ENCODE results near the gene FAM13A.
"Not testable (repeated sequence)": the region's sequence is repeated elsewhere in the genome, so short reads cannot be mapped to it uniquely, and the experiment has no call there.

FAM13A gene

DNA sequence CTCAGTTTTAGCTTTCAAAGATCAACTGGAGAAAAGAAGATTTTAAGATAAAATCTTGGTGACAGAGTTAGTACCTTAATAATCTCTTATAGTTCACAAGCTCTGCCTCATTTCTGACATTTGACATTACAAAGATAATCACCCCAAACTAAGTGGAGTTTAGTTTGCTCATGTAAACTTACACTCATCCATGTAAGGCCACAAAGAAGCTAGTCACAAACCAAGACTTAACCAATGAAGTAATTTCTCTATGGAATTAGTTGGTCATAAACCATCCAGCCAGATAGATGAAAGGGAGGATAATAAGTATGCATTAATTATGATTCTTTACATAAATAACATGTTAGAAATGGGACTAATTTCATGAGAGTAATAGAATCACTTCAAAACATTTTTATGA is 159.2 kb downstream of the FAM13A start:
- Histone ChIP-seq H3K27me3 (ENCODE audit: control insufficient read depth in 5 of 5, insufficient read depth in 4 of 5, low read length in 5 of 5) (no peaks in the 10 kb centered on the region), H3K9me3 (ENCODE audit: control insufficient read depth in 5 of 5, low read length in 5 of 5) (peaks cover 0 to 11% (median 2%) of the 10 kb centered on the region in 5 donors), H3K9ac (ENCODE audit: low read length in 5 of 5) (no peak overlapping the region), H3K4me3 (ENCODE audit: low read depth in 1 of 5, low read length in 5 of 5) (no peak overlapping the region), H3K27ac (ENCODE audit: low read depth, low read length) (no peak overlapping the region), H3K36me3 (ENCODE audit: control insufficient read depth in 5 of 5, insufficient read depth in 5 of 5, low read length in 5 of 5) (no peaks in the 10 kb centered on the region), H3K4me1 (ENCODE audit: control insufficient read depth in 5 of 5, insufficient read depth in 5 of 5, low read length in 5 of 5) (no peaks in the 10 kb centered on the region)

DNA sequence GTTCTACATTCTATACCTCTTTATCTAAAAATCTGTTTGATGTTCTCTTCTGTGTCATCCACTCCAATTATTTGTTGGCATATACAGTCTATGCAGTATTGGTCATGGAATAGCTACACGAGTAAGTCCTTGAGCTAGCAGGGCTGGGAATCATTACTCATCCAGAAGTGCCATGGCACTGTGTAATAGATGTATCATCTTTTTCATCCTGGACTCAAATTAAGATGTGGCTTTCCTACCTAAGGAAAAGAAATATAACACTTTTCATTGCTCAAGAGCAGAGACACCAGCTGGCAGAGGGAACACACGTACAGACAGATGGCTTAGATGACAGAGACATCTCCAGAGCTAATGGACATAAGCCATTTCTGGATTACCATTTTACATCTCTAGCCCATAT is 159.8 kb downstream of the FAM13A start:
- no peak overlapping the region for H3K27ac ChIP-seq (ENCODE audit: low read depth, low read length)
- no peaks in the 10 kb centered on the region for H3K4me1 ChIP-seq (ENCODE audit: control insufficient read depth in 5 of 5, insufficient read depth in 5 of 5, low read length in 5 of 5)
- no peak overlapping the region for H3K4me3 ChIP-seq (ENCODE audit: low read depth in 1 of 5, low read length in 5 of 5)
- no peaks in the 10 kb centered on the region for H3K36me3 ChIP-seq (ENCODE audit: control insufficient read depth in 5 of 5, insufficient read depth in 5 of 5, low read length in 5 of 5)
- H3K27me3 ChIP-seq (ENCODE audit: control insufficient read depth in 5 of 5, insufficient read depth in 4 of 5, low read length in 5 of 5) = no peaks in the 10 kb centered on the region
- H3K9me3 ChIP-seq (ENCODE audit: control insufficient read depth in 5 of 5, low read length in 5 of 5) = peaks cover 0 to 11% (median 2%) of the 10 kb centered on the region in 5 donors
- H3K9ac ChIP-seq (ENCODE audit: low read length in 5 of 5) = no peak overlapping the region

DNA sequence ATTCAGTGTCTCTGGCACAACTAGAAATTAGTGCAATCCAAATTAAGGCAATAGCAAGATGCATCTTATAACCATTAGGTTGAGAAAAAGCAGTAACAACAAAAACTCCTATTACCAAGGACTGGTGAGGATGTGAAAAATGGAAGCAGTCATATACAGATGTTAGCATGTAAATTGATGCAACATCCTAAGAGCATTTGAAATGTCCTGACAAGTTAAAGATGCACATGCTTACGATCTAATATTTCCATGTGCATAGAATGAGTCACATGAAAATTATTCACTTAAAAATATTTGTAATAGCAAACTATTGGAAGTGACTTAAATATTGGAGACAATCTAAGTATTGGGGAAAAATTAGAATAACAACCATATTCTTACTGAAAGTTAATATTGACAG is 163.0 kb downstream of the FAM13A start:
- Histone ChIP-seq H3K27me3 (ENCODE audit: control insufficient read depth in 5 of 5, insufficient read depth in 4 of 5, low read length in 5 of 5) (no peaks in the 10 kb centered on the region), H3K4me1 (ENCODE audit: control insufficient read depth in 5 of 5, insufficient read depth in 5 of 5, low read length in 5 of 5) (no peaks in the 10 kb centered on the region), H3K9me3 (ENCODE audit: control insufficient read depth in 5 of 5, low read length in 5 of 5) (no peaks in the 10 kb centered on the region), H3K36me3 (ENCODE audit: control insufficient read depth in 5 of 5, insufficient read depth in 5 of 5, low read length in 5 of 5) (no peaks in the 10 kb centered on the region), H3K4me3 (ENCODE audit: low read depth in 1 of 5, low read length in 5 of 5) (no peak overlapping the region), H3K9ac (ENCODE audit: low read length in 5 of 5) (no peak overlapping the region), H3K27ac (ENCODE audit: low read depth, low read length) (no peak overlapping the region)

DNA sequence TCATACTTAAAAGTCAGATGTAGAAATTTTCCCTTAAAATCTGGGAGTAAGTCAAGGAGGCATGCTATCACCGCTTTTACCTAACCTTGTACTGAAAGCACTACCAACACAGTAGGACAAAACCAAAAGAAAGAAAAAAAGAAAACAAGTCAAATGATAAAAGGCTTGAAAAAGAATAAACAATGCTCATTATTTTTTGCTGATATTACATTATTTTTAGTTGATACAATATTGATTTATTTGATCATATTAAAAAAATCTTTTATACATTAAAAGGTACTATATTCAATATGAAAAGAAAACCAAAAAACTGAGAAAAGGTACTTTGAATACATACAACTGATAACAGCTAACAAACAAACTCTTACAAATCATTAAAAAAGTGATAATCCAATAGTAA is 164.3 kb downstream of the FAM13A start:
- Histone ChIP-seq H3K9ac (ENCODE audit: low read length in 5 of 5) (no peak overlapping the region), H3K9me3 (ENCODE audit: control insufficient read depth in 5 of 5, low read length in 5 of 5) (no peaks in the 10 kb centered on the region), H3K4me1 (ENCODE audit: control insufficient read depth in 5 of 5, insufficient read depth in 5 of 5, low read length in 5 of 5) (no peaks in the 10 kb centered on the region), H3K27ac (ENCODE audit: low read depth, low read length) (no peak overlapping the region), H3K4me3 (ENCODE audit: low read depth in 1 of 5, low read length in 5 of 5) (no peak overlapping the region), H3K27me3 (ENCODE audit: control insufficient read depth in 5 of 5, insufficient read depth in 4 of 5, low read length in 5 of 5) (no peaks in the 10 kb centered on the region), H3K36me3 (ENCODE audit: control insufficient read depth in 5 of 5, insufficient read depth in 5 of 5, low read length in 5 of 5) (no peaks in the 10 kb centered on the region)

DNA sequence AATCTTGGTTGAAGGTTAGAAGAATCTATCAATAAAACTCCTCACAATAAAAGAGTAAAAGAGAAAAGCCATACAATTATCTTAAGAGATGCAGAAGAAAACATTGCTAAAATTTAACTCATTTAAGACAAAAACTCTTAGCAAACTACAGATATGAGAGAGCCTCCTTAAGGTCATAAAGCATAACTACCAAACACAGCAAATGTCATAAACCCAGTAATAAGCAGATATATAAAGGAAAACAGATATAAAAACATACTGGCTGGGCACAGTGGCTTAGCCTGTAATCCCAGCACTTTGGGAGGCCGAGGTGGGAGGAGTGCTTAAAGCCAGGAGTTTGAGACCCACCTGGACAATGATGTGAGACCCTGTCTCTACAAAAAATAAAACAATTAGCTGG is 165.3 kb downstream of the FAM13A start:
- Histone ChIP-seq H3K27me3 (ENCODE audit: control insufficient read depth in 5 of 5, insufficient read depth in 4 of 5, low read length in 5 of 5) (no peaks in the 10 kb centered on the region), H3K9me3 (ENCODE audit: control insufficient read depth in 5 of 5, low read length in 5 of 5) (no peaks in the 10 kb centered on the region), H3K4me1 (ENCODE audit: control insufficient read depth in 5 of 5, insufficient read depth in 5 of 5, low read length in 5 of 5) (no peaks in the 10 kb centered on the region), H3K4me3 (ENCODE audit: low read depth in 1 of 5, low read length in 5 of 5) (no peak overlapping the region), H3K36me3 (ENCODE audit: control insufficient read depth in 5 of 5, insufficient read depth in 5 of 5, low read length in 5 of 5) (no peaks in the 10 kb centered on the region), H3K27ac (ENCODE audit: low read depth, low read length) (no peak overlapping the region), H3K9ac (ENCODE audit: low read length in 5 of 5) (peak overlapping the region in 1 of 5 donors; percentile 12)

DNA sequence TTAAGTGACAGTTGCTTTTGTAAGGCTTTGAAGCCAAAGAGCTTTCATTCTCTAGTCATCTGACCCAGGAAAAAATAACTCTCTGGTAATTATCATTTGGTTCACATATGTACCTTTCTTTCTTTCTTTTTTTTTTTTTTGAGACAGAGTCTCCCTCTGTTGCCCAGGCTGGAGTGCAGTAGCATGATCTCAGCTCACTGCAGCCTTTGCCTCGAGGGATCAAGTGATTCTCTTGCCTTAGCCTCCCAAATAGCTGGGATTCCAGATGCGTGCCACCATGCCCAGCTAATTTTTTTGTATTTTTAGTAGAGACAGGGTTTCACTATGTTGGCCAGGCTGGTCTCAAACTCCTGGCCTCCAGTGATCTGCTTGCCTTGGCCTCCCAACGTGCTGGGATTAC is 169.6 kb downstream of the FAM13A start:
- H3K4me3 ChIP-seq (ENCODE audit: low read depth in 1 of 5, low read length in 5 of 5) = not testable (repeated sequence)

DNA sequence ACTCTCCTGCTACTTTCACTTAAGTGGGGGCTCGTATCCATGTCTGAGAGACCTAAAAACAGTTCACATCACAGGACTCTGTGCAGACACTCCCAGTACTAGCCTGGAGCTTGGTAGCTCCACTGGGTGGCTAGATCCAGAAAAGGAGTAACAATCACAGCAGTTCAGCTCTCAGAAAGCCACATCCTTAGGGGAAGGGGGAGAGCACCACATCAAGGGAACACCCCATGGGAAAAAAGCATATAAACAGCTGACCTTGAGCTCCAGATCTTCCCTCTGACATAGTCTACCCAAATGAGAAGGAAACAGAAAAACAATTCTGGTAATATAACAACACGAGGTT is 175.8 kb downstream of the FAM13A start:
- no peak overlapping the region for H3K27ac ChIP-seq (ENCODE audit: low read depth, low read length)
- H3K36me3 ChIP-seq (ENCODE audit: control insufficient read depth in 5 of 5, insufficient read depth in 5 of 5, low read length in 5 of 5) = no peaks in the 10 kb centered on the region
- H3K9me3 ChIP-seq (ENCODE audit: control insufficient read depth in 5 of 5, low read length in 5 of 5) = no peaks in the 10 kb centered on the region
- H3K27me3 ChIP-seq (ENCODE audit: control insufficient read depth in 5 of 5, insufficient read depth in 4 of 5, low read length in 5 of 5) = no peaks in the 10 kb centered on the region
- no peak overlapping the region for H3K4me3 ChIP-seq (ENCODE audit: low read depth in 1 of 5, low read length in 5 of 5)
- no peak overlapping the region for H3K9ac ChIP-seq (ENCODE audit: low read length in 5 of 5)
- H3K4me1 ChIP-seq (ENCODE audit: control insufficient read depth in 5 of 5, insufficient read depth in 5 of 5, low read length in 5 of 5) = peaks cover 0 to 11% (median 4%) of the 10 kb centered on the region in 5 donors

More for the DNA sequence above, 169.6 kb downstream of the FAM13A start:
- not testable (repeated sequence) for H3K9me3 ChIP-seq (ENCODE audit: control insufficient read depth in 5 of 5, low read length in 5 of 5); H3K36me3 ChIP-seq (ENCODE audit: control insufficient read depth in 5 of 5, insufficient read depth in 5 of 5, low read length in 5 of 5); H3K4me1 ChIP-seq (ENCODE audit: control insufficient read depth in 5 of 5, insufficient read depth in 5 of 5, low read length in 5 of 5); H3K27me3 ChIP-seq (ENCODE audit: control insufficient read depth in 5 of 5, insufficient read depth in 4 of 5, low read length in 5 of 5); H3K27ac ChIP-seq (ENCODE audit: low read depth, low read length); H3K9ac ChIP-seq (ENCODE audit: low read length in 5 of 5)

DNA sequence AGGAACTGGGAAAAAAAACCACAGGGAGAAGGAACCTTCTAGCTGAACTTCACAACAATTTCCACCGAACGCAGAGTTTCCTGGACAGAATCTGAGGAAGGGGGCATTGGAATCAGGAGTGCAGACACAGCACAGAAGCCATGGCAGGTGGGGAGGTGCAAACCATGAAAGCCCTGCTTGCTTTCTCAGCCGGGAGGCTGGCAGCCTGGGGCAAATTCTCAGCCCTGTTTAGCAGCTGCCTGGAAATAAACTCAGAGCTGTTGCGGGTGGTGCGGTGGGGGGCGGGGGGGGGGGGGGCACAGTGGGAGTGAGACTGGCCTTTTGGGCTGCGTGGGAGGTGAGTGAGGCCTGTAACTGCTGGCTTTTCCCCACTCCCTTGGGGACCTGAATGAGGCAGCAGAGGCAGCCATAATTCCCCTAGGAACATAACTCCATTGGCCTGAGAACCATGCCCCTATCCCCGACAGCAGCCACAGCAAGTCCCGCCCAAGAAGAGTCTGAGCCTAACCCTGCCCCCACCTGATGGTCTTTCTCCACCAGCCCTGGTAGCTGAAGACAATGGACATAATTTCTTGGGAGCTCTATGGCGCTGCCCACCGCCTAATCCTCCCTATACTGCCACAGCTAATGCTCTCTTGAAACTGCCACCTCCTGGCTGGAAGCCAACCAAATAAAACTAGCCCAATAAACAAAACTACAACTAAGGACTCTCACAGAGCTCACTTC is 176.3 kb downstream of the FAM13A start:
- Histone ChIP-seq H3K9ac (ENCODE audit: low read length in 5 of 5) (no peak overlapping the region), H3K27ac (ENCODE audit: low read depth, low read length) (no peak overlapping the region), H3K36me3 (ENCODE audit: control insufficient read depth in 5 of 5, insufficient read depth in 5 of 5, low read length in 5 of 5) (no peaks in the 10 kb centered on the region), H3K9me3 (ENCODE audit: control insufficient read depth in 5 of 5, low read length in 5 of 5) (no peaks in the 10 kb centered on the region), H3K4me1 (ENCODE audit: control insufficient read depth in 5 of 5, insufficient read depth in 5 of 5, low read length in 5 of 5) (peaks cover 0 to 11% (median 4%) of the 10 kb centered on the region in 5 donors), H3K4me3 (ENCODE audit: low read depth in 1 of 5, low read length in 5 of 5) (no peak overlapping the region), H3K27me3 (ENCODE audit: control insufficient read depth in 5 of 5, insufficient read depth in 4 of 5, low read length in 5 of 5) (no peaks in the 10 kb centered on the region)

DNA sequence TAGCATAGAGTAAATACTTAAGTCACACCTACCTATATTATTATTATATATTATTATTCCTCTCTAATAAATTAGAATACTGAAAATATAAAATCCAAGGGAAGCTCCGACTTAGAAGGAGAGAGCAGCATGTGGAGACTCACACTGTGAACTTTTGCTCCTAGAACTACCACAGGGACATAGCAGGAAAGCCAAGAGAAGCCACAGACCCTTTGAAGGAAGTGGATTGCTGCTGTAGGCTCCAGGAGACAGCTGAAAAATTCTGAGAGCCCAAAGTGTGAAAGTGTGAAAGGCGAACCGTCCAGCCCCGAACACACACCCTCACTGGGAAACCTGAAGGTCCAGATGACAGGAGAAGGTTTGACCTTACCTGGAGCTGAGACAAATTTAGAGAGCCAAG is 177.0 kb downstream of the FAM13A start:
- Histone ChIP-seq H3K9me3 (ENCODE audit: control insufficient read depth in 5 of 5, low read length in 5 of 5) (no peaks in the 10 kb centered on the region), H3K4me3 (ENCODE audit: low read depth in 1 of 5, low read length in 5 of 5) (no peak overlapping the region), H3K36me3 (ENCODE audit: control insufficient read depth in 5 of 5, insufficient read depth in 5 of 5, low read length in 5 of 5) (no peaks in the 10 kb centered on the region), H3K4me1 (ENCODE audit: control insufficient read depth in 5 of 5, insufficient read depth in 5 of 5, low read length in 5 of 5) (peaks cover 0 to 11% (median 4%) of the 10 kb centered on the region in 5 donors), H3K27me3 (ENCODE audit: control insufficient read depth in 5 of 5, insufficient read depth in 4 of 5, low read length in 5 of 5) (no peaks in the 10 kb centered on the region), H3K27ac (ENCODE audit: low read depth, low read length) (no peak overlapping the region), H3K9ac (ENCODE audit: low read length in 5 of 5) (no peak overlapping the region)

DNA sequence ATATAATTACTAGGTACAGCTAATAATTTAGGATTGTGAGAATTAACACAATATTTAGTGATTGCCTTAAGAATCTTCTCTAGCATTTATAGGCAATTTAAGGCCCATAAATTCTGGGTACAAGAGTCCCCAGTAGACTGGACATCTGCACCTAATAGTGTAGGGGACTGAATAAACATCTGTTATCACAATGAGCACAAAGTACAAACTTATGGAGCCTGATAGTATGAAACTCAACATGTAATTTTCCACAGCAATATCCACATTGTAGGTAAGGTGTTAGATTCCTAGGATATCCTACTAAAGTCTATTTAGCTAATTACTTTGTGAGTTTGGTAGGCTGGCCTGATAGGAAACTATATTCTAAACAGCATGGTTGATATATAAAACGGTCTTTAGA is 178.3 kb downstream of the FAM13A start:
- no peaks in the 10 kb centered on the region for H3K27me3 ChIP-seq (ENCODE audit: control insufficient read depth in 5 of 5, insufficient read depth in 4 of 5, low read length in 5 of 5)
- no peak overlapping the region for H3K27ac ChIP-seq (ENCODE audit: low read depth, low read length)

More for the DNA sequence above, 178.3 kb downstream of the FAM13A start:
- Histone ChIP-seq H3K4me1 (ENCODE audit: control insufficient read depth in 5 of 5, insufficient read depth in 5 of 5, low read length in 5 of 5) (peaks cover 0 to 11% (median 4%) of the 10 kb centered on the region in 5 donors), H3K9me3 (ENCODE audit: control insufficient read depth in 5 of 5, low read length in 5 of 5) (no peaks in the 10 kb centered on the region), H3K9ac (ENCODE audit: low read length in 5 of 5) (no peak overlapping the region), H3K36me3 (ENCODE audit: control insufficient read depth in 5 of 5, insufficient read depth in 5 of 5, low read length in 5 of 5) (no peaks in the 10 kb centered on the region), H3K4me3 (ENCODE audit: low read depth in 1 of 5, low read length in 5 of 5) (no peak overlapping the region)
